ENCODE measurements around the gene OPN5. TPM values are rescaled to one million over a fixed set of nuclear protein-coding genes. Genes with fewer than 3 reads are reported as not detected.

Gene OPN5
- total and polyA plus RNA-seq, 2 donors (not counting 1 experiment from before 2014, with no cell fraction given) = not detected

- no peaks in the 10 kb centered on the region for H3K36me3 ChIP-seq (ENCODE audit: control insufficient read depth, insufficient read depth, low read length)
- no peak overlapping the region for H3K4me2 ChIP-seq (ENCODE audit: extremely low read depth, insufficient read depth, low read length)
- no peak overlapping the region for H3K9ac ChIP-seq (ENCODE audit: insufficient read depth, low read length)
- H3K27me3 ChIP-seq (ENCODE audit: control insufficient read depth, insufficient read depth, low read length) = no peaks in the 10 kb centered on the region
- no peaks in the 10 kb centered on the region for H4K20me1 ChIP-seq (ENCODE audit: control insufficient read depth, extremely low read depth, insufficient read depth, low read length)
- no peaks in the 10 kb centered on the region for H3K4me1 ChIP-seq (ENCODE audit: control insufficient read depth, extremely low read depth, insufficient read depth, low read length)
- H2AFZ ChIP-seq (ENCODE audit: low read length) = no peak overlapping the region
- no peak for DNase-seq (ENCODE audit: low read depth in 2 of 2)
- no peak overlapping the region for H3K4me3 ChIP-seq (replicated peaks in 1 of 4; ENCODE audit: control extremely low read depth in 1 of 4, insufficient read depth in 1 of 4, low read depth in 3 of 4, low read length in 4 of 4)
- TF ChIP-seq EZH2 (IDR thresholded peaks at IDR 0.05; ENCODE audit: low read length, missing control alignments) (no peak), CTCF (conservative IDR thresholded peaks at IDR 0.05 in 1 of 2, IDR thresholded peaks at IDR 0.05 in 1 of 2; ENCODE audit: low read depth in 1 of 2, low read length in 2 of 2) (no peak)
- H3K79me2 ChIP-seq (ENCODE audit: control insufficient read depth, insufficient read depth, low read length) = no peaks in the 10 kb centered on the region
- no peaks in the 10 kb centered on the region for H3K9me3 ChIP-seq (ENCODE audit: control insufficient read depth, insufficient read depth, low read depth, low read length)
- H3K27ac ChIP-seq (ENCODE audit: insufficient read depth, low read length) = no peak overlapping the region
Measured at GRCh38 chr6:47809873-47810272, 28.0 kb downstream of the OPN5 start.

GRCh38 chr6:47810885-47811284 is 29.1 kb downstream of the OPN5 start:
- no peak for DNase-seq (ENCODE audit: low read depth in 2 of 2)
- no peaks in the 10 kb centered on the region for H3K79me2 ChIP-seq (ENCODE audit: control insufficient read depth, insufficient read depth, low read length)
- no peak overlapping the region for H3K9ac ChIP-seq (ENCODE audit: insufficient read depth, low read length)
- H2AFZ ChIP-seq (ENCODE audit: low read length) = no peak overlapping the region
- H3K4me3 ChIP-seq (replicated peaks in 1 of 4; ENCODE audit: control extremely low read depth in 1 of 4, insufficient read depth in 1 of 4, low read depth in 3 of 4, low read length in 4 of 4) = no peak overlapping the region
- H3K9me3 ChIP-seq (ENCODE audit: control insufficient read depth, insufficient read depth, low read depth, low read length) = no peaks in the 10 kb centered on the region
- no peaks in the 10 kb centered on the region for H3K4me1 ChIP-seq (ENCODE audit: control insufficient read depth, extremely low read depth, insufficient read depth, low read length)
- no peak overlapping the region for H3K4me2 ChIP-seq (ENCODE audit: extremely low read depth, insufficient read depth, low read length)
- H4K20me1 ChIP-seq (ENCODE audit: control insufficient read depth, extremely low read depth, insufficient read depth, low read length) = no peaks in the 10 kb centered on the region
- H3K36me3 ChIP-seq (ENCODE audit: control insufficient read depth, insufficient read depth, low read length) = no peaks in the 10 kb centered on the region
- no peak overlapping the region for H3K27ac ChIP-seq (ENCODE audit: insufficient read depth, low read length)
- no peaks in the 10 kb centered on the region for H3K27me3 ChIP-seq (ENCODE audit: control insufficient read depth, insufficient read depth, low read length)
- TF ChIP-seq EZH2 (IDR thresholded peaks at IDR 0.05; ENCODE audit: low read length, missing control alignments) (no peak), CTCF (conservative IDR thresholded peaks at IDR 0.05 in 1 of 2, IDR thresholded peaks at IDR 0.05 in 1 of 2; ENCODE audit: low read depth in 1 of 2, low read length in 2 of 2) (no peak)

- no peak for DNase-seq (ENCODE audit: low read depth in 2 of 2)
- Histone ChIP-seq H3K4me2 (ENCODE audit: extremely low read depth, insufficient read depth, low read length) (no peak overlapping the region), H2AFZ (ENCODE audit: low read length) (no peak overlapping the region), H3K4me1 (ENCODE audit: control insufficient read depth, extremely low read depth, insufficient read depth, low read length) (no peaks in the 10 kb centered on the region), H3K36me3 (ENCODE audit: control insufficient read depth, insufficient read depth, low read length) (no peaks in the 10 kb centered on the region), H3K9ac (ENCODE audit: insufficient read depth, low read length) (no peak overlapping the region), H3K9me3 (ENCODE audit: control insufficient read depth, insufficient read depth, low read depth, low read length) (no peaks in the 10 kb centered on the region), H4K20me1 (ENCODE audit: control insufficient read depth, extremely low read depth, insufficient read depth, low read length) (no peaks in the 10 kb centered on the region), H3K27ac (ENCODE audit: insufficient read depth, low read length) (no peak overlapping the region), H3K27me3 (ENCODE audit: control insufficient read depth, insufficient read depth, low read length) (no peaks in the 10 kb centered on the region), H3K4me3 (replicated peaks in 1 of 4; ENCODE audit: control extremely low read depth in 1 of 4, insufficient read depth in 1 of 4, low read depth in 3 of 4, low read length in 4 of 4) (no peak overlapping the region), H3K79me2 (ENCODE audit: control insufficient read depth, insufficient read depth, low read length) (no peaks in the 10 kb centered on the region)
- TF ChIP-seq EZH2 (IDR thresholded peaks at IDR 0.05; ENCODE audit: low read length, missing control alignments) (no peak), CTCF (conservative IDR thresholded peaks at IDR 0.05 in 1 of 2, IDR thresholded peaks at IDR 0.05 in 1 of 2; ENCODE audit: low read depth in 1 of 2, low read length in 2 of 2) (no peak)
Measured at GRCh38 chr6:47811443-47811842, 29.6 kb downstream of the OPN5 start.

Data from fibroblast of lung (primary cell).